ENCODE measurements around the gene AP2A2.

AP2A2 gene

DNA sequence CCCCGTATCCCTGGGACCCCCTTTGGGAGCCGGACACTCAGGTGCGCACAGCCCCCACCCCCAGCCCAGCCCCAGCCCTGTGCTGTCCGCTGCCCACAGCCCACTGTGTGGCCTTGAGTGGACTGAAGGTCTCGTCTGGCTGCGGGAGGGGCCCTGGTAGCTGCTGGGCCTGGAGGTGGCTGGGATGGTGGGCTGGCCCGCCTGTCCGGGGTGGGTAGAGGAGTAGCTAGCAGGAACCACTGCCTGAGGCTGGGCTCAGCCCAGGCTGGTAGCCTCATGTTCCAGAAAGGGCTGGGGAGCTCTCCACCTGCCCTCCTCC is 115.4 kb downstream of the AP2A2 start:
- Histone ChIP-seq H3K9ac (ENCODE audit: low read depth, low read length) (no peak overlapping the region), H3K4me1 (ENCODE audit: control insufficient read depth, insufficient read depth, low read length) (no peaks in the 10 kb centered on the region), H3K27me3 (ENCODE audit: control insufficient read depth, insufficient read depth, low read length) (no peaks in the 10 kb centered on the region), H3K9me3 (ENCODE audit: control insufficient read depth, insufficient read depth, low read length) (no peaks in the 10 kb centered on the region), H3K4me3 (ENCODE audit: low read depth, low read length) (no peak overlapping the region), H3K36me3 (ENCODE audit: control insufficient read depth, insufficient read depth, low read length) (no peaks in the 10 kb centered on the region)

DNA sequence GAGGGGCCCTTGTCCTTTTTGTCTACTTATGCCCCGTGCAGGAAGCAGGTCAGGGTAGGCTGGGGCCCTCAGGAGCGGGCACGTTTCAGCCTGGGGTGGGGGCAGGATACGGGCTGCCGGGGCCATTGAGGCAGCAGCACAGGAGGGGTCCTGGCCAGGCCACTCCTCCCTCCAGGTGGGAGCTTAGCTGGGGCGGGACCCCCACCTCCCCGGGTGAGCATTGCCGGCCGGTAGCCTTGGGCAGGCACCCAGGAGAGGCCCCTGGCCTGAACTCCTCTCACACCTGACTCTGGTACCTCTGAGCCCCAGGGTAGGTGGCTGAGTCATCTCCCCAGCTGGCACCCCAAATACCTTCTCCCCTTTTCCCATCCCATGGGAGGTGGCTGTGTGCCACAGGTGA is 115.8 kb downstream of the AP2A2 start:
- Histone ChIP-seq H3K4me1 (ENCODE audit: control insufficient read depth, insufficient read depth, low read length) (no peaks in the 10 kb centered on the region), H3K9ac (ENCODE audit: low read depth, low read length) (no peak overlapping the region), H3K36me3 (ENCODE audit: control insufficient read depth, insufficient read depth, low read length) (no peaks in the 10 kb centered on the region), H3K9me3 (ENCODE audit: control insufficient read depth, insufficient read depth, low read length) (no peaks in the 10 kb centered on the region), H3K4me3 (ENCODE audit: low read depth, low read length) (no peak overlapping the region), H3K27me3 (ENCODE audit: control insufficient read depth, insufficient read depth, low read length) (no peaks in the 10 kb centered on the region)

- no peaks in the 10 kb centered on the region for H3K4me1 ChIP-seq (ENCODE audit: control insufficient read depth, insufficient read depth, low read length)
- H3K4me3 ChIP-seq (ENCODE audit: low read depth, low read length) = no peak overlapping the region
- no peaks in the 10 kb centered on the region for H3K36me3 ChIP-seq (ENCODE audit: control insufficient read depth, insufficient read depth, low read length)
- H3K27me3 ChIP-seq (ENCODE audit: control insufficient read depth, insufficient read depth, low read length) = no peaks in the 10 kb centered on the region
- no peak overlapping the region for H3K9ac ChIP-seq (ENCODE audit: low read depth, low read length)
- no peaks in the 10 kb centered on the region for H3K9me3 ChIP-seq (ENCODE audit: control insufficient read depth, insufficient read depth, low read length)
These were observed 116.4 kb downstream of the AP2A2 start for GRCh38 chr11:1041936-1042608.

- Histone ChIP-seq H3K27me3 (ENCODE audit: control insufficient read depth, insufficient read depth, low read length) (no peaks in the 10 kb centered on the region), H3K9me3 (ENCODE audit: control insufficient read depth, insufficient read depth, low read length) (no peaks in the 10 kb centered on the region), H3K36me3 (ENCODE audit: control insufficient read depth, insufficient read depth, low read length) (no peaks in the 10 kb centered on the region), H3K4me1 (ENCODE audit: control insufficient read depth, insufficient read depth, low read length) (no peaks in the 10 kb centered on the region), H3K4me3 (ENCODE audit: low read depth, low read length) (no peak overlapping the region), H3K9ac (ENCODE audit: low read depth, low read length) (no peak overlapping the region)
These were observed 117.2 kb downstream of the AP2A2 start for GRCh38 chr11:1042626-1043562.

DNA sequence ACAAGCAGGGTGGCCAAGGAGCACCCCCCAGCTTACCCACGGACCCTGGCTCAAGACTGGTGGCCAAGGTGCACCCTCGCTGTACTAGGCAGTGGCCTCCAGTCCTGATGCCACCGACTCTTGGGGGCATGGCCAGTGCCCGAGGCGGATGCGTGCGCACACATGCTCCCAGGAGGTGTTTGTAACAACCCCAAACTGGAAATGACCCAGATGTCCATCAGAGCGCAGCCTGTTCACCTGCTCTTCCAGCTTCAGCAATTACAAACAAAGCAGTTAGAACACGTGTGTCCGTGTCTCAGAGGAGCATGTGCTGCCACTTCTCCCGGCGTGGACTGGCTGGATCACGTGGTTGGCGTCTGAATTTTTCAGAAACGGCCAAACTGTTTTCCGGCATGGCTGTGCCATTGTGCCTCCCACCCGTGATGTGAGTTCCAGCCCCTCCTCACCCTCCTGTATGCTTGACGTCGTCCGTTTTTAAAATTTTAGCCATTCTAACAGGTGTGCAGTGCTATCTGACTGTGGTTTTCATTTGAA is 118.0 kb downstream of the AP2A2 start:
- H3K4me1 ChIP-seq (ENCODE audit: control insufficient read depth, insufficient read depth, low read length) = no peaks in the 10 kb centered on the region
- H3K9ac ChIP-seq (ENCODE audit: low read depth, low read length) = no peak overlapping the region
- H3K27me3 ChIP-seq (ENCODE audit: control insufficient read depth, insufficient read depth, low read length) = no peaks in the 10 kb centered on the region
- H3K9me3 ChIP-seq (ENCODE audit: control insufficient read depth, insufficient read depth, low read length) = no peaks in the 10 kb centered on the region
- H3K4me3 ChIP-seq (ENCODE audit: low read depth, low read length) = no peak overlapping the region
- no peaks in the 10 kb centered on the region for H3K36me3 ChIP-seq (ENCODE audit: control insufficient read depth, insufficient read depth, low read length)

DNA sequence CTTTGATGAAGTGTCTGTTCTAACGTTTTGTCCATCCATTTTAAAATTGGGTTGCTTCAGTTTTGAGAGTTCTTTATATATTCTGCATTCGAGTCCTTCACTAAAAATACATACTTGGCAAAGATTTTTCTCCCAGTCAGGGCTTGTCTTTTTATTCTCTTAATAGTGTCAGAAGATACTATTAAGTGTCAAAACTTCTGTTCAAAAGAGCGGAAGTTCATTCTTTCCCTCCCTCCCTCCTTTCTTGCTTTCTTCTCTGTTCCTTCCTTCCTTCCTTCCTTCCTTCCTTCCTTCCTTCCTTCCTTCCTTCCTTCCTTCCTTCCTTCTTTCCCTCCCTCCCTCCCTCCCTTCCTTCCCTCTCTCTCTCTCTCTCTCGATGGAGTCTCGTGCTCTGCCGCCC is 118.5 kb downstream of the AP2A2 start:
- no peak overlapping the region for H3K4me3 ChIP-seq (ENCODE audit: low read depth, low read length)
- no peaks in the 10 kb centered on the region for H3K4me1 ChIP-seq (ENCODE audit: control insufficient read depth, insufficient read depth, low read length)
- H3K9me3 ChIP-seq (ENCODE audit: control insufficient read depth, insufficient read depth, low read length) = no peaks in the 10 kb centered on the region
- no peak overlapping the region for H3K9ac ChIP-seq (ENCODE audit: low read depth, low read length)
- no peaks in the 10 kb centered on the region for H3K36me3 ChIP-seq (ENCODE audit: control insufficient read depth, insufficient read depth, low read length)
- H3K27me3 ChIP-seq (ENCODE audit: control insufficient read depth, insufficient read depth, low read length) = no peaks in the 10 kb centered on the region

DNA sequence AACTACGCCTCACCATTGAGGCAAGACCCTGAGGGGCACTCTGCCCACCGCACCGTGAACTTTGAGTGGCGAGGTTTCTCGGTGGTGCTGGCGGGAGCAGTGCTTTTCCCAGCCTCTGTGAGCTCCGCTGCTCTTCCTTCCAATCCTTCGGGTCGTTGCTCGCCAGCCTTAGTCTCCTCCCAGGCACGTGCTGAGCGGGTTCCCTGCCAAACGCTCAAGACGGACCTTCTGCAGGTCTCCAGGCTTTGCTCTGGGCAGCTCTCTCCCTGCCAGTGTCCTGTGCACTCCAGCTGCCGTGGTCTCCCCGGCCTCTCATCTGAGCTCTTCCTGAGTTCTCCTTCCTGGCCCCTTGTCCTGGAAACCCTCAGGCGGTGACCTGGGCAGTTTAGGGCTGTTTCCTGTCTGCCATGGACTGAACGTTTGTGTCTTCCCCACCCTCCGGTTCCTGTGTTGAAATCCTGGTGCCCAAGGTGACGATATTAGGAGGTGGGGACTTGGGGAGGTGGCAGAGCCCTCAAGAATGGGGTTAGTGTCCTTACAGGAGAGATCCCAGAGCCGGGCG is 122.0 kb downstream of the AP2A2 start:
- Histone ChIP-seq H3K4me1 (ENCODE audit: control insufficient read depth, insufficient read depth, low read length) (no peaks in the 10 kb centered on the region), H3K4me3 (ENCODE audit: low read depth, low read length) (no peak overlapping the region), H3K9ac (ENCODE audit: low read depth, low read length) (no peak overlapping the region), H3K36me3 (ENCODE audit: control insufficient read depth, insufficient read depth, low read length) (no peaks in the 10 kb centered on the region), H3K27me3 (ENCODE audit: control insufficient read depth, insufficient read depth, low read length) (no peaks in the 10 kb centered on the region), H3K9me3 (ENCODE audit: control insufficient read depth, insufficient read depth, low read length) (no peaks in the 10 kb centered on the region)

DNA sequence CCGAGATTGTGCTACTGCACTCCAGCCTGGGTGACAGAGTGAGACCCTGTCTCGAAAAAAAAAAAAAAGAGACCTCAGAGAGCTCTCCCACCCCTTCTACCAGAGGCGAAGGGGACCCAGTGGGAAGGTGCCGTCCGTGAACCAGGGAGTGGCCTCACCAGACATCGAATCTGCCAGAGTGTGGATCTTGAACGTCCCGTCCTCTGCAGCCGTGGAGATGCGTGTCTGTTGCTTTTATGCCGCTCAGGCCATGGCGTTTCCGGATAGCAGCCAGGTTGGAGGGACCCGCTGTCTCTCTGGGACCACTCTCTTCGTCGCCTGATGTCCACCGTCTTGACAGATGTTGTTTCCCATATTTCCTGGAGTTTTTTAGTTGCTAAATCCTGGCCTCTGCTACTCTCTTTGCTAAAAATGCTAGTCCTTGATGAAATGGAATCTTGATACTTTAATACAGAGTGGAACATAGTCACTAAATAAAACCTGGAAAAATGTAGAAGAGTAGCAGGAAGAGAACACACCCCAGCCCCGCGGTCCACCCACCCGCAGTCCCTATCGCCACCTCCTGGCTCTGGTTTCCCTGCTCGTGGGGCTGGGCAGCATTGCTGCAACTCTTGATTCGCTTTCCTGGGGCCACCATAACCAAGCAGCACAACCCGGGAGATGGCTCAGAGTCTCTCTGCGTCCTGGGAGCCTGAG is 122.9 kb downstream of the AP2A2 start:
- Histone ChIP-seq H3K9me3 (ENCODE audit: control insufficient read depth, insufficient read depth, low read length) (no peaks in the 10 kb centered on the region), H3K4me3 (ENCODE audit: low read depth, low read length) (no peak overlapping the region), H3K36me3 (ENCODE audit: control insufficient read depth, insufficient read depth, low read length) (no peaks in the 10 kb centered on the region), H3K9ac (ENCODE audit: low read depth, low read length) (no peak overlapping the region), H3K27me3 (ENCODE audit: control insufficient read depth, insufficient read depth, low read length) (no peaks in the 10 kb centered on the region), H3K4me1 (ENCODE audit: control insufficient read depth, insufficient read depth, low read length) (no peaks in the 10 kb centered on the region)

- H3K4me1 ChIP-seq (ENCODE audit: control insufficient read depth, insufficient read depth, low read length) = no peaks in the 10 kb centered on the region
- H3K9me3 ChIP-seq (ENCODE audit: control insufficient read depth, insufficient read depth, low read length) = no peaks in the 10 kb centered on the region
- no peaks in the 10 kb centered on the region for H3K36me3 ChIP-seq (ENCODE audit: control insufficient read depth, insufficient read depth, low read length)
- no peak overlapping the region for H3K9ac ChIP-seq (ENCODE audit: low read depth, low read length)
- no peak overlapping the region for H3K4me3 ChIP-seq (ENCODE audit: low read depth, low read length)
- H3K27me3 ChIP-seq (ENCODE audit: control insufficient read depth, insufficient read depth, low read length) = no peaks in the 10 kb centered on the region
These were observed 123.4 kb downstream of the AP2A2 start for GRCh38 chr11:1049071-1049405.

GRCh38 chr11:1049431-1049891 is 123.8 kb downstream of the AP2A2 start:
- Histone ChIP-seq H3K36me3 (ENCODE audit: control insufficient read depth, insufficient read depth, low read length) (no peaks in the 10 kb centered on the region), H3K4me3 (ENCODE audit: low read depth, low read length) (no peak overlapping the region), H3K4me1 (ENCODE audit: control insufficient read depth, insufficient read depth, low read length) (no peaks in the 10 kb centered on the region), H3K27me3 (ENCODE audit: control insufficient read depth, insufficient read depth, low read length) (no peaks in the 10 kb centered on the region), H3K9me3 (ENCODE audit: control insufficient read depth, insufficient read depth, low read length) (no peaks in the 10 kb centered on the region), H3K9ac (ENCODE audit: low read depth, low read length) (no peak overlapping the region)

DNA sequence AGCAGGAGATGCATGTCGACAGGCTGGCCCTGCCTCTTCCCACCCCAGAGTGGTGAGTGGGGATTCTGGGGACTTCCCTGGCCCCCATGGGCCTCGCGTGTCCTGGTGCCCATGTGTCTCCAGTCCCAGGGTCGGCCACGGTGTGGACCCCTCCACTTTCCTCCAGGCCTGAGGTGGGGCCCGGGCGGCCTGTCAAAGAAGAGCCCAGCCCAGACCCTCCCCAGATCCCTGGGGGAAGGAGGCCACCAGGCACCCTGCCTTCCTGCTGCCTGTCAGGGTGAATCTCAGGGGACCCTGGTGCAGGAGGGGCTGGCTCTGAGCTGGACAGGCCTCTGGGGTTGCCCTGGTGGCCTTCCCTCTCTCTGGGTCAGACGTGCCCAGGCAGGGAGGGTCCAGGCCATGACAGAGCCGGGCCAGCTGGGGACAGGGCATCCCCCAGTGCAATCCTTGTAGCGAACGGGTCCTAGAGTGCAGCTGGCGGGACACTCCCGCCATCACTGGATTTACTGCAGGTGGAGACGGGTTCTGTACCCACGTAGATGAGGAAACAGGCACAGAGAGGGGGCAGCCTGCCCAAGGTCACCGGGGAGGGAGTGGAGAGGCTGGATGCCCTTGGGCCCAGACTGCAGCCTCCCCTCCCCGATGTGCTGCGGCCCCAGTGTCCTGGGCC is 124.4 kb downstream of the AP2A2 start:
- no peak overlapping the region for H3K9ac ChIP-seq (ENCODE audit: low read depth, low read length)
- H3K4me1 ChIP-seq (ENCODE audit: control insufficient read depth, insufficient read depth, low read length) = no peaks in the 10 kb centered on the region

More for the DNA sequence above, 124.4 kb downstream of the AP2A2 start:
- H3K4me3 ChIP-seq (ENCODE audit: low read depth, low read length) = no peak overlapping the region
- H3K36me3 ChIP-seq (ENCODE audit: control insufficient read depth, insufficient read depth, low read length) = no peaks in the 10 kb centered on the region
- no peaks in the 10 kb centered on the region for H3K9me3 ChIP-seq (ENCODE audit: control insufficient read depth, insufficient read depth, low read length)
- H3K27me3 ChIP-seq (ENCODE audit: control insufficient read depth, insufficient read depth, low read length) = no peaks in the 10 kb centered on the region

All from iPS-15b (cell line).